ENCODE results near the gene ATP6V0B. TPM values are rescaled to one million over a fixed set of nuclear protein-coding genes. Genes with fewer than 3 reads are reported as not detected.
A peak's percentile ranks its signal among the peaks of the same experiment; 100 is the strongest.

Gene ATP6V0B
- polyA plus RNA-seq, 4 donors = 139 to 182 (median 149) TPM

- no peak for DNase-seq (ENCODE audit: low read depth in 4 of 4, low spot score in 3 of 4)
These were observed 6.3 kb upstream of the ATP6V0B start for GRCh38 chr1:43968348-43968948.

DNA sequence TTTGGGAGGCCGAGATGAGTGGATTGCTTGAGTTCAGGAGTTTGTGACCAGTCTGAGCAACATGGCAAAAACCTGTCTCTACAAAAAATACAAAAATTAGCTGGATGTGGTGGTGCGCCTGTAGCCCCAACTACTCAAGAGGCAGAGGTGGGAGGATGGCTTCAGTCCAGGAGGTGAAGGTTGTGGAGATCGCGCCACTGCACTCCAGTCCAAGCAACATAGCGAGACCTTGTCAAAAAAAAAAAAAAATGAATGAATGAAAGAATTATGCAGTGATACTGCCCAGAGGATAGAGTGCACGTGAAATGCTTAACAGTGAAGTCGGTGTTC, 5.4 kb upstream of the ATP6V0B start:
- no peak for DNase-seq (ENCODE audit: low read depth in 4 of 4, low spot score in 3 of 4)

DNA sequence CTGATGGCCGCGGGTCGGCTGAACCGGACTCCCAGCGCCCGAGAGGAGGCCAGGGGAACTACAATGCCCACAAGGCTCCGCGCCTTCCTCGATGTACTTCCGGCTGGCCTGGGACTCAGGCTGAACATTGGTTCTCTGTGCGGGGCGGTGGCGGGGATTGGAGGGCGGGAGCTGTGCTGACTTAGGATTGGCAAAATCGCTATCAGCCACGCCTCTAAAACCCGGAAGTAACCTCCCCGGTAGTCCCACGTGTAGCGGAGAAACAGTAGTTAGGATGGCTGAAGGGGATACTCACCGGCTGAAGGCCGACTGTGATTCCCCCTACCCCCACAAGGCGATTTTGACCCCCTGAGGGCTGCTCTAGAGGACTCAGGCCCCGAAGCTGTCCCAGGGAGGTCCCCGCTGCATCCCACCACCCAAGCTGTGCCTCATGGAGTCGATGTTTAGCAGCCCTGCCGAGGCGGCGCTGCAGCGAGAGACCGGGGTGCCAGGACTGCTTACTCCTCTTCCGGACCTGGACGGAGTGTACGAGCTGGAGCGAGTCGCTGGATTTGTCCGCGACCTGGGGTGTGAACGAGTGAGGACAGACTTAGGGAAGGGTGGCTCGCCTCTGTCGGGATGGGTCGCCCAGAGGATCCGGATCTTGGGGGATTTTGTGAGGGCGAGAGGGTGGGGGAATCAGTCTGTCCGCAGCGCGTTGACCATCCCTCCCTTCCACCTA, 4.9 kb upstream of the ATP6V0B start, which contains the start of gene DPH2:
Gene DPH2 (plus strand): TSS at position 265 of the 721 bp plus-strand sequence. CDS start 166 bp downstream, at position 431.
- peak; percentile 86 to 93 (median 91) for DNase-seq (ENCODE audit: low read depth in 4 of 4, low spot score in 3 of 4)

- no peak for DNase-seq (ENCODE audit: low read depth in 4 of 4, low spot score in 3 of 4)
These were observed 4.3 kb upstream of the ATP6V0B start for GRCh38 chr1:43970502-43970901.

DNA sequence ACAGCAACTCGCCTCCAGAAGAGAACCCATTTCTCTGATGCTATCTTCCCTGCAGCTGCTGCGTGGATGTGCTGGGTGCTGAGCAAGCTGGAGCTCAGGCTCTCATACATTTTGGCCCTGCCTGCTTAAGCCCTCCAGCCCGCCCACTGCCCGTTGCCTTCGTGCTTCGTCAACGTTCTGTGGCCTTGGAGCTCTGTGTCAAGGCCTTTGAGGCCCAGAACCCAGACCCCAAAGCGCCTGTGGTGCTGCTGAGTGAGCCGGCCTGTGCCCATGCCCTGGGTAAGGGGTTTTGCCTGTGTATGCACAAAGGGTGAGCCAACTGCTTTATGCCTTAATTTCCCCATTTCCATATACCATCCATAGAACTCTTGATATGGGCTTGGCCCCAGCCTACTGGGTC, 3.8 kb upstream of the ATP6V0B start:
- DNase-seq (ENCODE audit: low read depth in 4 of 4, low spot score in 3 of 4) = no peak

DNA sequence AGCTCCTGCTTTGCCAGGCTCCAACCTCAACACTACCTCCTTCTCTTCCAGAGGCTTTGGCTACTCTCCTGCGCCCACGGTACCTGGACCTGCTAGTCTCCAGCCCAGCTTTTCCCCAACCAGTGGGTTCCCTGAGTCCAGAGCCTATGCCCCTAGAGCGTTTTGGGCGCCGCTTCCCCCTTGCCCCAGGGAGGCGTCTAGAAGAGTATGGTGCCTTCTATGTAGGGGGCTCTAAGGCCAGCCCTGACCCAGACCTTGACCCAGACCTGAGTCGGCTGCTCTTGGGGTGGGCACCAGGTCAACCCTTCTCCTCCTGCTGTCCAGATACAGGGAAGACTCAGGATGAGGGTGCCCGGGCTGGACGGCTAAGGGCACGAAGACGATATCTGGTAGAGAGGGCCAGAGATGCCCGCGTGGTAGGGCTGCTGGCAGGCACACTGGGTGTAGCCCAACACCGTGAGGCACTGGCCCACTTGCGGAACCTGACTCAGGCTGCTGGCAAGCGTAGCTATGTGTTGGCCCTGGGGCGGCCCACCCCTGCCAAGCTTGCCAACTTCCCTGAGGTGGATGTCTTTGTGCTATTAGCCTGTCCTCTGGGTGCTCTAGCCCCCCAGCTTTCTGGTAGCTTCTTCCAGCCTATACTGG, 3.3 kb upstream of the ATP6V0B start:
- no peak for DNase-seq (ENCODE audit: low read depth in 4 of 4, low spot score in 3 of 4)

DNA sequence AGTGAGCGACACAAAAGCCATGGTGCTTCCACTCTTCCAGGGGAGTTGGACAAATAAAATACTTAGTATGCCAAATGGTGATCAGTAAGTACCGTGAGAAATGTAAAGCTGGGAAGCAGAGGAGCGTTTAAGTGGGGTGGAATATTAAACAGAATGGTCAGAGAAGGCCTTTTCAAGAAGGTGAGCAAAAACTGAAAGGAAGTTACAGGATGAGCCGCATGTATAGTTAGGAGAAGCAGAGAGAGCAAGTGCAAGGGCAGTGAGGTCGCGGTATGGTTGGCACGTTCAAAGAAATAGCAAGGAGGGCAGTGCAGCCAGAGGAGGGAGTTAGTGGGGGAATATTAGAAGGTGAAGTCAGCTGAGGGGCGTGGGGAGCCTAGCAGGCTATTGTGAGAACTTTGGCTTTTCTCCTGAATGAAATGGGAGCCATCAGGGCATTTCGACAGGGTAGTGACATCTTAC, 748 bp upstream of the ATP6V0B start:
- no peak for DNase-seq (ENCODE audit: low read depth in 4 of 4, low spot score in 3 of 4)

GRCh38 chr1:43975249-43975961, 645 bp downstream of the ATP6V0B start:
- DNase-seq (ENCODE audit: low read depth in 4 of 4, low spot score in 3 of 4) = no peak

DNA sequence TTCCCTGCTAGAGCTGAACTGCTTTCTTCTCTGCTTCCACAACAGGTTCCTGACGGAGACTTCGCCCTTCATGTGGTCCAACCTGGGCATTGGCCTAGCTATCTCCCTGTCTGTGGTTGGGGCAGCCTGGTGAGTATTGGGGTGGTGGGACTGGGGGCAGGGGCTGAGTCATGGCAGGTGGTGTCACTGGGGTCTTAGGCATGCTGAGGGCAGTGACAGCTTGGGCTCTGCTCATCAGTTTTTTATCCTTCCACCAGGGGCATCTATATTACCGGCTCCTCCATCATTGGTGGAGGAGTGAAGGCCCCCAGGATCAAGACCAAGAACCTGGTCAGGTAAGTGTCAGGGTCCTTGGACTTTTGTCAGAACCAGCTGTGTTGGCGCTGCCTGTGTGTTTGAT, 1.3 kb downstream of the ATP6V0B start:
- no peak for DNase-seq (ENCODE audit: low read depth in 4 of 4, low spot score in 3 of 4)

DNA sequence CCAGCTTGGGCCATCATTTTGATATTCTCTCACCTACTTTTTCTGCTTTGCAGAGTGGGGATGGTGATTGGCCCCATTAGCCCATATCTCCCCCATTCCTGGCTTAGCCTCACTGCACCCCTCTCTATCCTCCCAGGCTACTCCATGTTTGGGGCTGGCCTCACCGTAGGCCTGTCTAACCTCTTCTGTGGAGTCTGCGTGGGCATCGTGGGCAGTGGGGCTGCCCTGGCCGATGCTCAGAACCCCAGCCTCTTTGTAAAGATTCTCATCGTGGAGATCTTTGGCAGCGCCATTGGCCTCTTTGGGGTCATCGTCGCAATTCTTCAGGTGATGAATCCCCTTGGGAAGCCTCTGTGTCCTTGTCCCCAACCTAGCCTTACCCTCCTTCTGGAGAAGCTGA, 2.1 kb downstream of the ATP6V0B start:
- no peak for DNase-seq (ENCODE audit: low read depth in 4 of 4, low spot score in 3 of 4)

GRCh38 chr1:43977376-43978263, 2.9 kb downstream of the ATP6V0B start:
- DNase-seq (ENCODE audit: low read depth in 4 of 4, low spot score in 3 of 4) = no peak

GRCh38 chr1:43978264-43978550, 3.4 kb downstream of the ATP6V0B start:
- DNase-seq (ENCODE audit: low read depth in 4 of 4, low spot score in 3 of 4) = no peak

DNA sequence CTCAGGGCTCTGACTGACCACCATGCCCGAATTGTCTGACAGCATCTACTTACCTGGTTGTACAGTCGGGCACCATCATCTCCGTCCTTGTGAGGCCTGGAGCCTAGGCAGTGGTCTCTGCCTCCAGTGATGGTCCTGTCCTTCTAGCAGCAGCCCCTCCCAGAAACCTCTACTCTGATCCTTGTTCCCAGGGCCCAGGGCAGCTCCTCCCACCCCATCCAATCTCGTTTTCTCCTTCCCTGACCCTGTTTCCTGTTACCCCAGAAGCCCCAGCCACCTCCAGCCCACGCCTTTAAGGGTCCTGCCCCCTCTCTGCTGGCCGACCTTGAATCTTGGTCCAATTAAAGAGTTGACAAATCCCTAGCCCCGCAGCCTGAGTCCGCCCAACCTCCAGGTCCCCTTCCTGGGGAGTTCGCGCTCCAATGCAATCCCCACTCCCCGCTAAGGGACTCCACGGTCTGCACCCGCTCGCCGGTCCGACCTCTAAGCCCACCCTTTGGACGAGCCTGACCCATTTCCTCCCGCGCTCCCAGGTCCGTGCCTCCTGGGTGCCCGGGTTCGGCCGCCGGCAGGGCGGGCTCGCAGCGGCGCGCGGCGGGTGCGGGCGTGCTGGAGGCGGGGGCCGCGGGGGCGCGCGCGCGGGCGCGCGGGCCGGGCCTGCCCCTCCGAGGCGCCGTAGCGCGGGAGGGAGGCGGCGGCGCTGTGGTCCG, 3.9 kb downstream of the ATP6V0B start, which contains the start of gene B4GALT2:
Gene B4GALT2 (plus strand): TSS at position 660 of the 710 bp plus-strand sequence. CDS start 1,951 bp downstream, outside the sequence.
- no peak for DNase-seq (ENCODE audit: low read depth in 4 of 4, low spot score in 3 of 4)

GRCh38 chr1:43979261-43979527, 4.4 kb downstream of the ATP6V0B start:
- DNase-seq (ENCODE audit: low read depth in 4 of 4, low spot score in 3 of 4) = no peak

DNA sequence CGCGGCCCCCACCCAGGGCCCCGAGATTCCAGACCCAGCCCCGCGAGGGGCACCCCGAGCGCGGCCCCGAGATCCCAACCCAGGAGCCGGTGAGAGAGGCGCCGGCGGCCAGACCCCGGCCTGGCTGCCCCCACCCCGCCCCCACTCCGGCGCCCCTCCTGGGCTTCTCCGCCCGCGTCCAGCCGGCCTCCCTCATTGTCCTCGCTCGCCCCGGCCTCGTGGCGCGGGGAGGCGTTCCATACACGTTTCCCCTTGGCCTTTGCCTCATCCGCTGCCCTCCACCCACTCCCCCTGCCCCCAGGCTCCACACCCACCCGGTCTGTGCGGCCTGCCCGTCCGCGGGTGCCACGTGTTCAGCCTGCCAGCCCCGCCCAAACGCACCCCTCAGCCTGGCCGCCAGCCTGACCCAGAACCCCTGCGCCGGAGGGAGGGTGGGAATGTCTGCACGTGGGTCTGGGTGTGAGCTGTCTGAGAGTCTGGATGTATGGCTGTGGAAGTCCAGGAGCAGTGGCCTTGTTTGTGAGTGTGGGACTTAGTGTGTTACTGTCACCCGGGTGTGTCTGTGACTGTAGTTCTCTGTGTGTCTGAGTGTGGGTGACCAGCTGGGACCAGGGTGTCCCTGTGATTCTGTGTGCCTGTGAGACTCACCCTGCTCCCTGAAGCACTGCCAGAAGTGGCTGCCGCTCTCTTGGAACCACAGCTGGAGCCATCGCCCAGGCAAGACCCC, 4.9 kb downstream of the ATP6V0B start:
- no peak for DNase-seq (ENCODE audit: low read depth in 4 of 4, low spot score in 3 of 4)

DNA sequence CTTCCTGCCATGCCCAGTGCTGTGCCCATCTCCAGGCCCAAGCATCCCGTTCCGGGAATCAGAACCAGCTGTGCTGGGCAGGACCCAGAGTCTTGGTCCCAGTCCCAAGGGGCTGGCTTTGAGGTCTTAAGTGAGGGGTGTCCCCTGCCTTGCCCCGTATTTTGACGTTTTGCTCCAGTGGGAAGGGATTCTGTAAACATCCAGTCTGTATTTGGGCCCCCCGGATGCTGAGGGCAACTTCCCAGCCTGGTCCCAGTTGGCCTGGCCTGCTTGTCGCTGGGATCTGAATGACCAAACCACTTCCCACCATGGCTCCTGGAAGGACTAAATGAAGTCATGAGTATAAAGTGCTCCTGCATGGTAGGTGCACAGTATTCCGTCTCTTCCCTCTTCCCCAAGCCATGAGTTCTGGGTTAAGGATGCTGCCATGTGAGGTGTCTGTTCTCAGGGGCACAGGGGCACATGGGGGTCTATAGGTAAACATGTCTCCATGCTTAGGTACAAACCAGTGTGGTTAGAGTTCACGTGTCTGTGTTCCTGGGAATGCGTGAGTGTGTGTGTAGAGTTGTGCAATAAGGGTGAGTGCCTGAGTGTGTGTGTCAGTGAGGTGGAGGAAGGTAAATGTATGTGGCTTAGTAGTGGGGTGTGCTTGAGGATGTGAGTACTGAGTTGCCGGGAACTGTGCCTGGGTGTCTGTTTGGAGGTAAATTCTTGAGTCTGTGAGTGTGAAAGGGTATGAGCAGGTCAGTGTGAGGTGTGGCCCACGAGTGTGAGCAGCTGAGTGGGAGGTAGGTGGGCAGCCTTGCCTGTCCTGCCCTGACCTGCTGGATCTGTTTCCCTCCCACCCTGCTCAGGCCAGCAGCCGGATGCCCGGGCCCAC, 5.7 kb downstream of the ATP6V0B start:
- DNase-seq (ENCODE audit: low read depth in 4 of 4, low spot score in 3 of 4) = no peak

DNA sequence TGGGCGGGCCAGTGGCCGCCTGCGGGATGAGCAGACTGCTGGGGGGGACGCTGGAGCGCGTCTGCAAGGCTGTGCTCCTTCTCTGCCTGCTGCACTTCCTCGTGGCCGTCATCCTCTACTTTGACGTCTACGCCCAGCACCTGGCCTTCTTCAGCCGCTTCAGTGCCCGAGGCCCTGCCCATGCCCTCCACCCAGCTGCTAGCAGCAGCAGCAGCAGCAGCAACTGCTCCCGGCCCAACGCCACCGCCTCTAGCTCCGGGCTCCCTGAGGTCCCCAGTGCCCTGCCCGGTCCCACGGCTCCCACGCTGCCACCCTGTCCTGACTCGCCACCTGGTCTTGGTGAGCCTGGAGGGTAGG, 6.4 kb downstream of the ATP6V0B start:
- no peak for DNase-seq (ENCODE audit: low read depth in 4 of 4, low spot score in 3 of 4)

- no peak for DNase-seq (ENCODE audit: low read depth in 4 of 4, low spot score in 3 of 4)
These were observed 6.9 kb downstream of the ATP6V0B start for GRCh38 chr1:43981636-43982035.

Data from right renal pelvis (tissue), 4 donors.